Thoracic aorta (tissue), 2 donors: ENCODE measurements around the gene RALA. TPM values are rescaled to one million over a fixed set of nuclear protein-coding genes. Genes with fewer than 3 reads are reported as not detected.
"Not testable (repeated sequence)": the region's sequence is repeated elsewhere in the genome, so short reads cannot be mapped to it uniquely, and the experiment has no call there.

Source experiments
- ATAC-seq: fragments of 150-250 bp; one replicate; pipeline ENCODE4 v1.8.0; 2017; ENCODE audit warnings: low read depth; ENCODE audit not compliant: insufficient number of reproducible peaks, low FRiP score
- DNase-seq: peaks from one replicate; pipeline ENCODE4 v3.0.0-alpha.2; 2020; ENCODE audit warnings: low spot score
- H3K27ac ChIP-seq, 2 donors: fragments of 200-600 bp; sonication (generic); 1 replicate in 1 of 2; 2 replicates in 1 of 2; pipeline ENCODE4 v1.5.1; 2016; ENCODE audit warnings: mild to moderate bottlenecking in 2 of 2, moderate library complexity in 2 of 2
- H3K27me3 ChIP-seq: fragments of 200-600 bp; sonication (generic); replicated peaks from 2 replicates; pipeline ENCODE4 v1.6.0; 2016; ENCODE audit warnings: mild to moderate bottlenecking; ENCODE audit not compliant: insufficient read depth
- H3K36me3 ChIP-seq: fragments of 200-600 bp; sonication (generic); one replicate; pipeline ENCODE4 v1.5.1; 2016
- H3K4me1 ChIP-seq, 2 donors: fragments of 200-600 bp; sonication (generic); 1 replicate in 1 of 2; 2 replicates in 1 of 2; pipeline versions ENCODE4 v1.5.1 to v1.6.0; 2016; ENCODE audit warnings: low read depth in 2 of 2, mild to moderate bottlenecking in 1 of 2; ENCODE audit not compliant: control insufficient read depth in 1 of 2
- H3K4me3 ChIP-seq: fragments of 200-600 bp; sonication (generic); 2 replicates; pipeline ENCODE4 v1.5.1; 2016; ENCODE audit warnings: mild to moderate bottlenecking
- H3K9me3 ChIP-seq: fragments of 200-600 bp; sonication (generic); 2 replicates; pipeline ENCODE4 v1.5.1; 2016
- CTCF ChIP-seq: fragments of 200-600 bp; sonication (generic); IDR thresholded peaks from one replicate; pipeline ENCODE4 v1.5.1; 2019; ENCODE audit warnings: antibody characterized with exemption
- total RNA-seq, 2 donors: library from RNA; depleted of rRNA; stranded (reverse); fragments of >200 nt; gene quantifications; one replicate each; pipeline versions ENCODE4 v1.1.0 to v1.2.3, GENCODE V29; 2016

Gene RALA
- total RNA-seq, 2 donors from 2014 or later = 7.3 to 9.8 TPM

- Histone ChIP-seq H3K4me1 (peaks cover 0 to 7% of the 10 kb centered on the region in 2 donors), H3K36me3 (no peaks in the 10 kb centered on the region), H3K27me3 (no peaks in the 10 kb centered on the region), H3K27ac (no peak overlapping the region), H3K4me3 (no peak overlapping the region), H3K9me3 (no peaks in the 10 kb centered on the region)
- DNase-seq = no peak
- no peak for TF ChIP-seq CTCF
- ATAC-seq = no peak
Measured at GRCh38 chr7:39749177-39749576, 125.8 kb downstream of the RALA start.

- TF ChIP-seq CTCF = no peak
- no peak overlapping the region for H3K4me3 ChIP-seq
- DNase-seq (no peak), ATAC-seq (no peak)
- no peaks in the 10 kb centered on the region for H3K27me3 ChIP-seq
- H3K36me3 ChIP-seq = no peaks in the 10 kb centered on the region
- H3K9me3 ChIP-seq = no peaks in the 10 kb centered on the region
- no peak overlapping the region for H3K27ac ChIP-seq
- H3K4me1 ChIP-seq = peaks cover 0 to 10% of the 10 kb centered on the region in 2 donors
Measured at GRCh38 chr7:39749717-39750116, 126.3 kb downstream of the RALA start.

GRCh38 chr7:39750253-39751077 lies 127.1 kb downstream of the RALA start:
- ATAC-seq (no peak), DNase-seq (no peak)
- Histone ChIP-seq H3K36me3 (no peaks in the 10 kb centered on the region), H3K4me1 (peaks cover 0 to 18% of the 10 kb centered on the region in 2 donors), H3K9me3 (no peaks in the 10 kb centered on the region), H3K4me3 (no peak overlapping the region), H3K27me3 (no peaks in the 10 kb centered on the region), H3K27ac (no peak overlapping the region)
- TF ChIP-seq CTCF = no peak

GRCh38 chr7:39753237-39753636 lies 129.9 kb downstream of the RALA start:
- H3K36me3 ChIP-seq, H3K4me3 ChIP-seq, H3K27me3 ChIP-seq, ATAC-seq, H3K27ac ChIP-seq, H3K9me3 ChIP-seq, DNase-seq: not testable (repeated sequence)
- peaks cover 0 to 19% of the 10 kb centered on the region in 2 donors for H3K4me1 ChIP-seq

GRCh38 chr7:39753823-39754325 lies 130.5 kb downstream of the RALA start:
- Histone ChIP-seq H3K4me1 (peaks cover 0 to 19% of the 10 kb centered on the region in 2 donors), H3K27ac (peak overlapping the region; percentile 60 to 71), H3K9me3 (no peaks in the 10 kb centered on the region), H3K27me3 (no peaks in the 10 kb centered on the region), H3K36me3 (no peaks in the 10 kb centered on the region), H3K4me3 (peak overlapping the region; percentile 60)
- ATAC-seq = no peak
- no peak for TF ChIP-seq CTCF
- DNase-seq = no peak
